ENCODE measurements around the gene FOXP1. TPM values are rescaled to one million over a fixed set of nuclear protein-coding genes. Genes with fewer than 3 reads are reported as not detected.

The FOXP1 gene
- total RNA-seq, 4 donors from 2014 or later: 86.4 to 107 (median 93.8) TPM

DNA sequence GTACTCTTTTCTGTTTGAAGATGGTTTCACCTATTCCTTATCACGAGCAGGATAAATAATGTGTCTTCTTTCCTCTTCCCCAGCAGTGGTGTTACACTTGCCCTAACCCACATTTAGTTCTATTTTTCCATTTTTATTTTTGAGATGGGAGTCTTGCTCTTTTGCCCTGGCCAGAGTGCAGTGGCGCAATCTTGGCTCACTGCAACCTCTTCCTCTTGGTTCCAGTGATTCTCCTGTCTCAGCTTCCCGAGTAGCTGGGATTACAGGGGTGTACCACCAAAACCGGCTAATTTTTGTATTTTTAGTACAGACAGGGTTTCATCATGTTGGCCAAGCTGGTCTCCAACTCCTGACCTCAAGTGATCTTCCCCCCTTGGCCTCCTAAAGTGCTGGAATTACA lies 372.4 kb downstream of the FOXP1 start:
- 83% methylated on average over 4 of the region's 4 CpGs for WGBS, 2 donors
- Histone ChIP-seq H3K9me3 (no peaks in the 10 kb centered on the region), H3K36me3 (no peaks in the 10 kb centered on the region), H3K27ac (peak overlapping the region; percentile 69 to 89 (median 85)), H3K4me3 (no peak overlapping the region), H3K4me1 (peaks cover 0 to 37% (median 17%) of the 10 kb centered on the region in 4 donors), H3K27me3 (no peaks in the 10 kb centered on the region)
- peak in 1 of 2 donors; percentile 48 for TF ChIP-seq EP300 (IDR thresholded peaks at IDR 0.05)
- TF ChIP-seq, protein P1, sequence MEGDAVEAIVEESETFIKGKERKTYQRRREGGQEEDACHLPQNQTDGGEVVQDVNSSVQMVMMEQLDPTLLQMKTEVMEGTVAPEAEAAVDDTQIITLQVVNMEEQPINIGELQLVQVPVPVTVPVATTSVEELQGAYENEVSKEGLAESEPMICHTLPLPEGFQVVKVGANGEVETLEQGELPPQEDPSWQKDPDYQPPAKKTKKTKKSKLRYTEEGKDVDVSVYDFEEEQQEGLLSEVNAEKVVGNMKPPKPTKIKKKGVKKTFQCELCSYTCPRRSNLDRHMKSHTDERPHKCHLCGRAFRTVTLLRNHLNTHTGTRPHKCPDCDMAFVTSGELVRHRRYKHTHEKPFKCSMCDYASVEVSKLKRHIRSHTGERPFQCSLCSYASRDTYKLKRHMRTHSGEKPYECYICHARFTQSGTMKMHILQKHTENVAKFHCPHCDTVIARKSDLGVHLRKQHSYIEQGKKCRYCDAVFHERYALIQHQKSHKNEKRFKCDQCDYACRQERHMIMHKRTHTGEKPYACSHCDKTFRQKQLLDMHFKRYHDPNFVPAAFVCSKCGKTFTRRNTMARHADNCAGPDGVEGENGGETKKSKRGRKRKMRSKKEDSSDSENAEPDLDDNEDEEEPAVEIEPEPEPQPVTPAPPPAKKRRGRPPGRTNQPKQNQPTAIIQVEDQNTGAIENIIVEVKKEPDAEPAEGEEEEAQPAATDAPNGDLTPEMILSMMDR (IDR thresholded peaks at IDR 0.05): no peak
- peak in 1 of 2 donors; percentile 50 for DNase-seq (ENCODE audit: low spot score in 2 of 2)

DNA sequence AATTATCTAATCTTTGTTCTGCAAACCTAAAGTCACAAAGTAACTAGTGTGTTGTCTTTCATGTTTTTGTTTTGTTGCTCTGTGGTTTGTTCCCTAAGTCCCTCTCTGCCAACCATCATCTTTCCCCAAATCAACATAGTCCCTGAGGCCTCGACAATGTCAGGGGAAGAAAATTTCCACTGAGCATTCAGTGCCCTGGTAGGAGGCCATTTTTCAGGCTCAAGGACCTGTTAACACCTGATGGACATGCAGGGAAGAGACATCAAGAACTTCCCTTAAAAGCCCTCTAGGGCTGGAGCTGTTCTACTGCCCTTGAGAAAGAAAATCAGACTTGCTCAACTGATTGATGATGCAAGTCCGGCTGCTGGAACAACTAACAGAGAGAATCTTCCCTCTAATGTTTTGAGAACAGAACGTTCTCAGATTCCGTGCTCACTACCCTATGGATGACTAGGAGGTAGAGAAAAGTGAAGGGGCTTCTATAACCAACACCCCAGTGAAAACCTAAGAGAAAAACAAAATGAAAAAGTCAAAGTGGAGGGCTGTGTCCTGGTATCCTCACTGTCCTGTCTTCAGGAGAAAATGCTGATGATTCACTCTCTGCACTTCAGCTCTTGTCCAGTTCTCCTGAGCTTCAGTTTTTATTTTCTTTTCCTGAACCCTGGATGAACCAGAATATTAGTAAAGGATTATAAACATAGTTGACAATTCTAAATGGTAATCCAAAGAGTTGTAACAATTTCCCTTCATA lies 373.1 kb downstream of the FOXP1 start:
- 44 to 47% methylated on average over 4 of the region's 4 CpGs for WGBS, 2 donors
- peak; percentile 72 to 91 for TF ChIP-seq EP300 (IDR thresholded peaks at IDR 0.05)
- no peak for TF ChIP-seq POLR2A (IDR thresholded peaks at IDR 0.05)
- TF ChIP-seq, protein P1 (IDR thresholded peaks at IDR 0.05): peak in 3 of 5 experiments; percentile 18 to 58 (median 54)
- Histone ChIP-seq H3K4me1 (peaks cover 0 to 37% (median 17%) of the 10 kb centered on the region in 4 donors), H3K36me3 (no peaks in the 10 kb centered on the region), H3K9me3 (no peaks in the 10 kb centered on the region), H3K27ac (peak overlapping the region; percentile 69 to 89 (median 85)), H3K4me3 (no peak overlapping the region), H3K27me3 (no peaks in the 10 kb centered on the region)
- peak in 1 of 2 donors; percentile 86 for DNase-seq (ENCODE audit: low spot score in 2 of 2)

DNA sequence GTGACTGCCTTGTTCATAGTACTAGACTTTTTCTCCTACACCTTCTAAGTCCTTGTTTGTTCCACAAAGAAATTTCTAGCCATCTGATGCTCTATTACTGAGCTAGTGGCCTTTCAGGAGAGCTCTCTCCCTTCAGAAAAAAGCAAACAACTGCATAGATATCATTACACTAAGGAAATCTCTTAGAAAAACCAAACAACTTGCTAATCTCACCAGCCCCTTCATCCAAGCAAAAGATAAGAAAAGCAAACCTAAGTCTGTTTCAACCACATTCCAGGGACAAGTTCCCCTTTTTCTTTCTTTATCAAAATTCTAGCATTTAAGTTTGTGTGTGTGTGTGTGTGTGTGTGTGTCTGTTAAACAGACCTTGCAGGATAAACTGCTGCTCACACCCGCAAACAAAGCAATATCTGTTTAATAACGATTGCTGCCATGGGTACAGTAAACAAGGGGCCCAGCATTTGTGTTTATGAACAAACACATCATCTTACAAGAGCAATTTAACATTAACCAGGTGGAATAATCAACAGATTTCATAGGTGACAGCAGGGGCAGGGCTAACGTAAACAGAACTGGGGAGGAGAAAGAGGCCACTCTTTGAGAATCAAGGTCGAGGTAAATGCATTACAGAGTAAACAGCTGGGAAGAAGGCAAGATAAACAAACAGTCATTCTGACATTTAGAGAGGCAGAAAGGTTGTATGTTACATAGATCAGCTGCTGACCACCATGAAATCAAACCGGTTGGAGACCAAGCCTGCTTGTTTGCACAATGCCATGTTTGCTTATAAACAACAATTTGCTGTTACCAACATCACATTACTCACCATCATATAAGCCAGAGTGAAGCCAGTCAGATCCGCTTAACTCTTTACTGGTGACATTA lies 375.1 kb downstream of the FOXP1 start:
- no peaks in the 10 kb centered on the region for H3K9me3 ChIP-seq
- H3K27ac ChIP-seq: peak overlapping the region in 2 of 4 donors; percentile 69 to 85
- no peaks in the 10 kb centered on the region for H3K36me3 ChIP-seq
- 57 to 58% methylated on average over 6 of the region's 6 CpGs for whole genome bisulfite sequencing, 2 donors
- no peak overlapping the region for H3K4me3 ChIP-seq
- H3K4me1 ChIP-seq: peaks cover 0 to 37% (median 17%) of the 10 kb centered on the region in 4 donors
- H3K27me3 ChIP-seq: no peaks in the 10 kb centered on the region
- no peak for DNase-seq (ENCODE audit: low spot score in 2 of 2)
- no peak for TF ChIP-seq EP300 (IDR thresholded peaks at IDR 0.05)
- TF ChIP-seq, protein P1 (IDR thresholded peaks at IDR 0.05): no peak
- no peak for TF ChIP-seq POLR2A (IDR thresholded peaks at IDR 0.05)

DNA sequence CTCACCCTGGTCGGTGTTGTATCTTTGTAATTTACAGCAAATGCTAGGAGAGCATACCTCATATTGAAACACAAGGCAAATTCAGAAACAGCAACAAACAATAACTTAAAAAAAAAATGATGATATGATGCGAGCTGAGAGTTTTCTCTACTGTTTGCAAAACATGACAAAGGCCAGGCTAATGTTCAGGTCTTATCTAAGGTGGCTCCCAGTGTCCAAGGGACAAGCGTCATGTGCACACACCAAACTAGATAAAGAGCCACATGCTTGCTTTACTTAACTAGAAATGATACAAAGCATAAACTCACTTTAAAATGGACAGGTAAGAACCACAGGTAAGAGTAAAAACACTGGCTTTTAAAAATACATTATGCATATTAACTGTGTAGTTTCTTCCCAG lies 375.9 kb downstream of the FOXP1 start:
- Histone ChIP-seq H3K4me1 (peaks cover 0 to 45% (median 19%) of the 10 kb centered on the region in 4 donors), H3K4me3 (no peak overlapping the region), H3K27me3 (no peaks in the 10 kb centered on the region), H3K9me3 (no peaks in the 10 kb centered on the region), H3K27ac (no peak overlapping the region), H3K36me3 (no peaks in the 10 kb centered on the region)
- TF ChIP-seq POLR2A (IDR thresholded peaks at IDR 0.05): no peak
- TF ChIP-seq EP300 (IDR thresholded peaks at IDR 0.05): no peak
- TF ChIP-seq, protein P1 (IDR thresholded peaks at IDR 0.05): no peak
- WGBS, 2 donors: 88% methylated on average over 3 of the region's 3 CpGs
- no peak for DNase-seq (ENCODE audit: low spot score in 2 of 2)
